Spinal cord (tissue), 9 donors: ENCODE measurements around the gene LOC101059915.

ENCODE experiments used
- DNase-seq, 6 donors: peaks; one replicate each; pipeline versions ENCODE4 v3.0.0 to v3.0.0-alpha.2; 2013 to 2015; ENCODE audit warnings: low spot score in 6 of 6, low read depth in 4 of 6
- H3K27ac ChIP-seq: one replicate; pipeline ENCODE4 v1.5.1; 2013; ENCODE audit warnings: low read depth, low read length, control low read depth
- H3K27me3 ChIP-seq: one replicate; pipeline ENCODE4 v1.6.1; 2013; ENCODE audit warnings: low read length; ENCODE audit not compliant: control insufficient read depth, insufficient read depth
- H3K36me3 ChIP-seq: one replicate; pipeline ENCODE4 v1.6.1; 2013; ENCODE audit warnings: low read length; ENCODE audit not compliant: control insufficient read depth, insufficient read depth
- H3K4me1 ChIP-seq: one replicate; pipeline ENCODE4 v1.6.1; 2013; ENCODE audit warnings: low read length; ENCODE audit not compliant: control insufficient read depth, insufficient read depth
- H3K4me3 ChIP-seq: one replicate; pipeline ENCODE4 v1.5.1; 2013; ENCODE audit warnings: low read depth, low read length, control low read depth
- H3K9me3 ChIP-seq: one replicate; pipeline ENCODE4 v1.6.1; 2013; ENCODE audit warnings: low read length; ENCODE audit not compliant: control insufficient read depth, insufficient read depth
- WGBS: methylation state at CpG from one replicate; pipeline ENCODE4 v1.1.5; 2013; ENCODE audit warnings: missing lambda C conversion rate; ENCODE audit not compliant: insufficient coverage; 5-methylcytosine and 5-hydroxymethylcytosine counted together
- donor health status: healthy.

LOC101059915 gene

GRCh38 chrX:71667328-71668247 is at the start of gene LOC101059915:
Gene LOC101059915 (plus strand): TSS chrX:71667546.
- Histone ChIP-seq H3K4me1 (no peaks in the 10 kb centered on the region), H3K9me3 (peaks cover 2% of the 10 kb centered on the region), H3K4me3 (no peak within 1 kb of the TSS), H3K27ac (no peak within 1 kb of the TSS), H3K27me3 (no peaks in the 10 kb centered on the region), H3K36me3 (peaks cover 2% of the 10 kb centered on the region)
- 92% methylated on average over 50 of the region's 50 CpGs for WGBS
- DNase-seq = no peak

- peaks cover 9% of the 10 kb centered on the region for H3K4me1 ChIP-seq
- no peaks in the 10 kb centered on the region for H3K27me3 ChIP-seq
- peaks cover 25% of the 10 kb centered on the region for H3K36me3 ChIP-seq
- DNase-seq = no peak
- H3K27ac ChIP-seq = no peak overlapping the region
- H3K9me3 ChIP-seq = no peaks in the 10 kb centered on the region
- WGBS = 79% methylated on average over 6 of the region's 8 CpGs
- no peak overlapping the region for H3K4me3 ChIP-seq
Measured at GRCh38 chrX:71617742-71618141, 49.6 kb upstream of the LOC101059915 start.

GRCh38 chrX:71618303-71618721 is 49.0 kb upstream of the LOC101059915 start, which contains the start of gene CXCR3:
Gene CXCR3 (minus strand): TSS chrX:71618511. CDS start chrX:71618449, 62 bp downstream.
- peaks cover 15% of the 10 kb centered on the region for H3K4me1 ChIP-seq
- H3K4me3 ChIP-seq = no peak within 1 kb of the TSS
- no peaks in the 10 kb centered on the region for H3K9me3 ChIP-seq
- no peaks in the 10 kb centered on the region for H3K27me3 ChIP-seq
- WGBS = 81% methylated on average over 4 of the region's 4 CpGs
- peaks cover 25% of the 10 kb centered on the region for H3K36me3 ChIP-seq
- no peak within 1 kb of the TSS for H3K27ac ChIP-seq
- no peak for DNase-seq

- H3K4me1 ChIP-seq = peaks cover 17% of the 10 kb centered on the region
- H3K4me3 ChIP-seq = no peak overlapping the region
- DNase-seq = no peak
- no peaks in the 10 kb centered on the region for H3K9me3 ChIP-seq
- no peaks in the 10 kb centered on the region for H3K27me3 ChIP-seq
- H3K27ac ChIP-seq = no peak overlapping the region
- 60% methylated on average over 1 of the region's 3 CpGs for WGBS
- peaks cover 25% of the 10 kb centered on the region for H3K36me3 ChIP-seq
Measured at GRCh38 chrX:71618787-71619186, 48.6 kb upstream of the LOC101059915 start.

- no CpG with 5 or more reads among the region's 8 CpGs for WGBS
- no peak for DNase-seq
- no peak overlapping the region for H3K27ac ChIP-seq
- no peak overlapping the region for H3K4me3 ChIP-seq
- H3K27me3 ChIP-seq = no peaks in the 10 kb centered on the region
- peaks cover 22% of the 10 kb centered on the region for H3K36me3 ChIP-seq
- H3K4me1 ChIP-seq = peaks cover 17% of the 10 kb centered on the region
- no peaks in the 10 kb centered on the region for H3K9me3 ChIP-seq
Measured at GRCh38 chrX:71619193-71619592, 48.2 kb upstream of the LOC101059915 start.

GRCh38 chrX:71619986-71620385 is 47.4 kb upstream of the LOC101059915 start:
- Histone ChIP-seq H3K9me3 (no peaks in the 10 kb centered on the region), H3K27me3 (no peaks in the 10 kb centered on the region), H3K4me1 (peaks cover 17% of the 10 kb centered on the region), H3K4me3 (no peak overlapping the region), H3K36me3 (peaks cover 20% of the 10 kb centered on the region), H3K27ac (no peak overlapping the region)
- no CpG with 5 or more reads among the region's 1 CpG for WGBS
- DNase-seq = no peak

GRCh38 chrX:71621603-71622002 is 45.7 kb upstream of the LOC101059915 start:
- peaks cover 8% of the 10 kb centered on the region for H3K36me3 ChIP-seq
- no peak for DNase-seq
- H3K27me3 ChIP-seq = no peaks in the 10 kb centered on the region
- no peaks in the 10 kb centered on the region for H3K9me3 ChIP-seq
- peaks cover 17% of the 10 kb centered on the region for H3K4me1 ChIP-seq
- no peak overlapping the region for H3K27ac ChIP-seq
- WGBS = 72% methylated on average over 6 of the region's 6 CpGs
- no peak overlapping the region for H3K4me3 ChIP-seq

GRCh38 chrX:71622032-71622575 is 45.2 kb upstream of the LOC101059915 start:
- H3K36me3 ChIP-seq = peaks cover 3% of the 10 kb centered on the region
- no peak overlapping the region for H3K4me3 ChIP-seq
- H3K9me3 ChIP-seq = no peaks in the 10 kb centered on the region
- H3K27ac ChIP-seq = peak overlapping the region; percentile 19
- no peak for DNase-seq
- WGBS = 71% methylated on average over 9 of the region's 9 CpGs
- H3K4me1 ChIP-seq = peaks cover 17% of the 10 kb centered on the region
- no peaks in the 10 kb centered on the region for H3K27me3 ChIP-seq

- Histone ChIP-seq H3K4me3 (no peak overlapping the region), H3K4me1 (peaks cover 17% of the 10 kb centered on the region), H3K27ac (peak overlapping the region; percentile 19), H3K27me3 (no peaks in the 10 kb centered on the region), H3K9me3 (no peaks in the 10 kb centered on the region), H3K36me3 (no peaks in the 10 kb centered on the region)
- peak in 5 of 6 donors; percentile 19 to 84 (median 33) for DNase-seq
- WGBS = 36% methylated on average over 8 of the region's 13 CpGs
Measured at GRCh38 chrX:71622576-71623450, 44.5 kb upstream of the LOC101059915 start.
